ENCODE measurements around the gene PAN2.

The PAN2 gene

GRCh38 chr12:56304276-56304675, 29.5 kb downstream of the PAN2 start:
- no peak for DNase-seq (ENCODE audit: insufficient read length, low spot score)
- no peak for FAIRE-seq
- no peak for TF ChIP-seq CTCF (IDR thresholded peaks at IDR 0.05; ENCODE audit: insufficient read depth, missing control alignments)

GRCh38 chr12:56300644-56301464, 32.9 kb downstream of the PAN2 start:
- TF ChIP-seq CTCF (IDR thresholded peaks at IDR 0.05; ENCODE audit: insufficient read depth, missing control alignments) = no peak
- FAIRE-seq (no peak), DNase-seq (ENCODE audit: insufficient read length, low spot score) (no peak)

- no peak for FAIRE-seq
- TF ChIP-seq CTCF (IDR thresholded peaks at IDR 0.05; ENCODE audit: insufficient read depth, missing control alignments) = no peak
- peak; percentile 64 for DNase-seq (ENCODE audit: insufficient read length, low spot score)
These were observed 33.8 kb downstream of the PAN2 start, which contains the start of gene CS for GRCh38 chr12:56299853-56300643. Gene CS, minus strand, starts transcription at chr12:56300330. Its CDS starts 129 bp downstream, at chr12:56300201.

GRCh38 chr12:56299308-56299852, 34.4 kb downstream of the PAN2 start:
- no peak for FAIRE-seq
- DNase-seq (ENCODE audit: insufficient read length, low spot score) = no peak
- no peak for TF ChIP-seq CTCF (IDR thresholded peaks at IDR 0.05; ENCODE audit: insufficient read depth, missing control alignments)

GRCh38 chr12:56298828-56299227, 35.0 kb downstream of the PAN2 start:
- DNase-seq (ENCODE audit: insufficient read length, low spot score) = no peak
- no peak for TF ChIP-seq CTCF (IDR thresholded peaks at IDR 0.05; ENCODE audit: insufficient read depth, missing control alignments)
- FAIRE-seq = no peak

- TF ChIP-seq CTCF (IDR thresholded peaks at IDR 0.05; ENCODE audit: insufficient read depth, missing control alignments) = no peak
- DNase-seq (ENCODE audit: insufficient read length, low spot score) (no peak), FAIRE-seq (no peak)
These were observed 36.4 kb downstream of the PAN2 start for GRCh38 chr12:56297400-56297799.
